ENCODE results near the gene SHB.

SHB gene

GRCh38 chr9:38064842-38065368, 4.1 kb downstream of the SHB start:
- POLR2A ChIA-PET, result interaction anchor here (2.4 kb wide), 1 partner anchor 56 kb away, joined by 6 read pairs; no protein-coding TSS in a partner anchor
- TF ChIP-seq ZNF140 (tag by site-specific recombination; IDR thresholded peaks at IDR 0.05), result no peak
- TF ChIP-seq ZNF184 (tag by site-specific recombination; IDR thresholded peaks at IDR 0.05), result no peak
- TF ChIP-seq ZNF26 (tag by site-specific recombination; IDR thresholded peaks at IDR 0.05), result no peak
- TF ChIP-seq ZIC2 (tag by site-specific recombination; IDR thresholded peaks at IDR 0.05), result no peak
- no peak for TF ChIP-seq ZNF112 (tag by site-specific recombination; IDR thresholded peaks at IDR 0.05)
- no peak for TF ChIP-seq PRDM6 (tag by site-specific recombination; IDR thresholded peaks at IDR 0.05)
- no peak for TF ChIP-seq ZFP3 (tag by site-specific recombination; IDR thresholded peaks at IDR 0.05; ENCODE audit: low read depth)
- TF ChIP-seq ZBTB44 (tag by site-specific recombination; IDR thresholded peaks at IDR 0.05), result no peak
- no peak for TF ChIP-seq ZNF169 (tag by site-specific recombination; IDR thresholded peaks at IDR 0.05)
- no peak for TF ChIP-seq SP3 (tag by site-specific recombination; IDR thresholded peaks at IDR 0.05)
- CTCF ChIA-PET, result interaction anchor here (0.8 kb wide), 2 partner anchors 15 to 17 kb away, joined by 3 read pairs; no protein-coding TSS in a partner anchor
- no peak overlapping the region for H3K4me3 ChIP-seq (ENCODE audit: low read depth, low read length)
- H3K9me3 ChIP-seq (ENCODE audit: control insufficient read depth, insufficient read depth, low read depth, low read length), result no peaks in the 10 kb centered on the region
- H3K27ac ChIP-seq (ENCODE audit: extremely low read depth, low read depth, low read length), result no peak overlapping the region
- peaks cover 5% of the 10 kb centered on the region; the same call in 1 of the 2 replicates for H3K4me1 ChIP-seq (ENCODE audit: control insufficient read depth, insufficient read depth, low read length)
- H3K36me3 ChIP-seq (ENCODE audit: control insufficient read depth in 2 of 2, insufficient read depth in 1 of 2, low read length in 2 of 2), result peaks cover 0 to 43% of the 10 kb centered on the region in 2 experiments; a peak in 1 of 3 replicates

GRCh38 chr9:38063363-38063707, 5.7 kb downstream of the SHB start:
- CTCF ChIA-PET, result interaction anchor here (0.8 kb wide), 1 partner anchor 9 kb away, joined by 3 read pairs; no protein-coding TSS in a partner anchor
- peaks cover 5% of the 10 kb centered on the region for H3K4me1 ChIP-seq (ENCODE audit: control insufficient read depth, insufficient read depth, low read length)
- peaks cover 0 to 55% of the 10 kb centered on the region in 2 experiments; a peak in 1 of 3 replicates for H3K36me3 ChIP-seq (ENCODE audit: control insufficient read depth in 2 of 2, insufficient read depth in 1 of 2, low read length in 2 of 2)
- H3K9me3 ChIP-seq (ENCODE audit: control insufficient read depth, insufficient read depth, low read depth, low read length), result no peaks in the 10 kb centered on the region
- TF ChIP-seq SALL2 (tag by site-specific recombination; IDR thresholded peaks at IDR 0.05; ENCODE audit: borderline replicate concordance) (no peak), ZEB2 (tag by site-specific recombination; IDR thresholded peaks at IDR 0.05) (no peak), ZNF302 (tag by site-specific recombination; IDR thresholded peaks at IDR 0.05; ENCODE audit: low read depth) (no peak), ZNF292 (tag by site-specific recombination; IDR thresholded peaks at IDR 0.05; ENCODE audit: borderline replicate concordance, low read depth) (no peak), SETDB1 (IDR thresholded peaks at IDR 0.05; ENCODE audit: insufficient read length, low read length) (no peak), ZNF10 (tag by site-specific recombination; IDR thresholded peaks at IDR 0.05) (no peak), ZBTB49 (tag by site-specific recombination; IDR thresholded peaks at IDR 0.05; ENCODE audit: low read depth) (no peak), PRDM10 (tag by site-specific recombination; IDR thresholded peaks at IDR 0.05) (no peak), ZNF48 (tag by site-specific recombination; IDR thresholded peaks at IDR 0.05) (no peak)
- POLR2A ChIA-PET, result interaction anchor here (0.6 to 2.4 kb wide), 2 partner anchors 55 to 114 kb away, joined by 6 to 7 read pairs; no protein-coding TSS in a partner anchor
- H3K27ac ChIP-seq (ENCODE audit: extremely low read depth, low read depth, low read length), result no peak overlapping the region
- H3K4me3 ChIP-seq (ENCODE audit: low read depth, low read length), result no peak overlapping the region
